H1 (cell line): ENCODE data around the gene IL21R. TPM values are rescaled to one million over a fixed set of nuclear protein-coding genes. Genes with fewer than 3 reads are reported as not detected.

Experiments
- CTCF ChIA-PET: fragments of 300-600 bp; sonication (Branson Sonifier 250); formaldehyde crosslinking; loops from one replicate; lab custom pipeline; 2021; ENCODE audit not compliant: partially characterized antibody; lab: Charles Lee
- POLR2A ChIA-PET: fragments of 300-600 bp; sonication (Branson Sonifier 250); formaldehyde crosslinking; loops from one replicate; lab custom pipeline; 2021; ENCODE audit warnings: inconsistent platforms; ENCODE audit not compliant: partially characterized antibody; lab: Charles Lee
- DNase-seq, 2 experiments: peaks; one replicate each; pipeline versions ENCODE4 v3.0.0 to v3.0.0-alpha.2; 2010 to 2022; ENCODE audit warnings: low spot score in 2 of 2, low read depth in 1 of 2, mixed read lengths in 1 of 2
- FAIRE-seq: peaks from 2 replicates; lab custom pipeline; 2011; peaks lifted over from hg19 to GRCh38; lab: Jason Lieb, UNC
- H2AFZ ChIP-seq: 2 replicates; pipeline ENCODE4 v1.8.1; 2012; ENCODE audit warnings: low read length, inconsistent platforms
- H2AK5ac ChIP-seq: 2 replicates; pipeline ENCODE4 v1.6.1; 2013; ENCODE audit warnings: low read depth, low read length
- H2BK120ac ChIP-seq: replicated peaks from 2 replicates; pipeline ENCODE3; 2013; ENCODE audit warnings: low read depth, low read length, inconsistent platforms
- H2BK12ac ChIP-seq: 2 replicates; pipeline ENCODE4 v1.6.1; 2013; ENCODE audit warnings: low read depth, low read length
- H2BK15ac ChIP-seq: 2 replicates; pipeline ENCODE4 v1.6.1; 2013; ENCODE audit warnings: low read length
- H2BK20ac ChIP-seq: 2 replicates; pipeline ENCODE4 v1.6.1; 2013; ENCODE audit warnings: low read length
- H2BK5ac ChIP-seq: 2 replicates; pipeline ENCODE4 v1.6.1; 2013; ENCODE audit warnings: low read depth, low read length
- H3K14ac ChIP-seq: 2 replicates; pipeline ENCODE4 v1.6.1; 2013; ENCODE audit warnings: inconsistent platforms; ENCODE audit not compliant: insufficient read length
- H3K18ac ChIP-seq: 2 replicates; pipeline ENCODE4 v1.6.1; 2013; ENCODE audit warnings: low read length; ENCODE audit errors: extremely low read depth
- H3K23ac ChIP-seq: 2 replicates; pipeline ENCODE4 v1.6.1; 2013; ENCODE audit warnings: inconsistent platforms; ENCODE audit not compliant: insufficient read length
- H3K23me2 ChIP-seq: 2 replicates; pipeline ENCODE4 v1.6.1; 2013; ENCODE audit warnings: low read depth, low read length
- H3K27ac ChIP-seq: 2 replicates; pipeline ENCODE4 v1.6.1; 2011; ENCODE audit warnings: low read depth, low read length, inconsistent platforms
- H3K27me3 ChIP-seq, 4 experiments: replicated peaks in 1 of 4; 1 replicate in 1 of 4; 2 replicates in 3 of 4; pipeline versions ENCODE4 v1.6.1 to v1.8.1; 2011 to 2013; ENCODE audit warnings: low read length in 3 of 4, mild to moderate bottlenecking in 3 of 4, inconsistent platforms in 2 of 4, mixed read lengths in 2 of 4, moderate library complexity in 1 of 4; ENCODE audit not compliant: control insufficient read depth in 3 of 4, insufficient read depth in 3 of 4; ENCODE audit errors: extremely low read depth in 1 of 4
- H3K36me3 ChIP-seq, 4 experiments: 2 replicates each; pipeline versions ENCODE4 v1.6.1 to v1.8.1; 2011 to 2013; ENCODE audit warnings: mild to moderate bottlenecking in 4 of 4, low read length in 3 of 4, moderate library complexity in 2 of 4, control low read depth in 1 of 4, inconsistent platforms in 1 of 4; ENCODE audit not compliant: insufficient read depth in 4 of 4, control insufficient read depth in 2 of 4
- H3K4ac ChIP-seq: replicated peaks from 2 replicates; pipeline ENCODE3; 2013; ENCODE audit warnings: low read length, low read depth, mixed read lengths, inconsistent platforms; ENCODE audit not compliant: insufficient read length
- H3K4me1 ChIP-seq, 4 experiments: replicated peaks in 1 of 4; 1 replicate in 1 of 4; 2 replicates in 3 of 4; pipeline versions ENCODE4 v1.6.1 to v1.8.1; 2011 to 2013; ENCODE audit warnings: low read length in 3 of 4, inconsistent platforms in 2 of 4, mixed read lengths in 1 of 4; ENCODE audit not compliant: insufficient read depth in 4 of 4, control insufficient read depth in 3 of 4
- H3K4me2 ChIP-seq, 2 experiments: 2 replicates each; pipeline versions ENCODE4 v1.6.1 to v1.8.1; 2011 to 2013; ENCODE audit warnings: low read depth in 2 of 2, low read length in 2 of 2, control low read depth in 1 of 2, inconsistent platforms in 1 of 2, mild to moderate bottlenecking in 1 of 2; ENCODE audit not compliant: insufficient read depth in 1 of 2
- H3K4me3 ChIP-seq, 4 experiments: fragments of 200-600, 300-600 bp in 1 of 4; sonication (generic), shearing (Covaris generic), sonication (Bioruptor Twin) in 1 of 4; 2 replicates each; pipeline versions ENCODE4 v1.5.1 to v1.8.1; 2011 to 2016; ENCODE audit warnings: low read length in 4 of 4, low read depth in 3 of 4, control low read depth in 2 of 4, inconsistent platforms in 2 of 4, mild to moderate bottlenecking in 2 of 4, mixed read lengths in 1 of 4, moderate library complexity in 1 of 4; ENCODE audit not compliant: insufficient read depth in 2 of 4; ENCODE audit errors: extremely low read depth in 1 of 4
- H3K56ac ChIP-seq: replicated peaks from 2 replicates; pipeline ENCODE3; 2013; ENCODE audit warnings: low read depth, mild to moderate bottlenecking, mixed read lengths, low read length, inconsistent platforms; ENCODE audit not compliant: insufficient read length
- H3K79me1 ChIP-seq: 2 replicates; pipeline ENCODE4 v1.6.1; 2013; ENCODE audit warnings: low read depth, low read length, control low read depth
- H3K79me2 ChIP-seq, 2 experiments: 2 replicates each; pipeline versions ENCODE4 v1.6.1 to v1.8.1; 2012 to 2013; ENCODE audit warnings: low read length in 2 of 2, mild to moderate bottlenecking in 2 of 2, inconsistent platforms in 1 of 2; ENCODE audit not compliant: insufficient read depth in 2 of 2, control insufficient read depth in 1 of 2
- H3K9ac ChIP-seq, 4 experiments: replicated peaks in 1 of 4; 1 replicate in 1 of 4; 2 replicates in 3 of 4; pipeline versions ENCODE4 v1.6.1 to v1.8.1; 2011 to 2013; ENCODE audit warnings: low read depth in 3 of 4, low read length in 3 of 4, control low read depth in 2 of 4, mild to moderate bottlenecking in 2 of 4, moderate library complexity in 2 of 4, inconsistent platforms in 1 of 4; ENCODE audit errors: extremely low read depth in 1 of 4
- H3K9me3 ChIP-seq, 2 experiments: 2 replicates each; pipeline versions ENCODE4 v1.6.1 to v1.8.1; 2012 to 2013; ENCODE audit warnings: mild to moderate bottlenecking in 2 of 2, moderate library complexity in 2 of 2, control low read depth in 1 of 2, inconsistent platforms in 1 of 2, low read depth in 1 of 2, low read length in 1 of 2, mixed read lengths in 1 of 2; ENCODE audit not compliant: insufficient read depth in 2 of 2
- H4K20me1 ChIP-seq, 2 experiments: replicated peaks in 1 of 2; 2 replicates each; pipeline versions ENCODE3 to v1.8.1; 2011 to 2013; ENCODE audit warnings: inconsistent platforms in 2 of 2, low read length in 2 of 2, mild to moderate bottlenecking in 1 of 2; ENCODE audit not compliant: insufficient read depth in 2 of 2, control insufficient read depth in 1 of 2
- H4K5ac ChIP-seq: 2 replicates; pipeline ENCODE4 v1.6.1; 2013; ENCODE audit warnings: low read length, low read depth, mixed read lengths, inconsistent platforms; ENCODE audit not compliant: insufficient read length
- H4K8ac ChIP-seq: 2 replicates; pipeline ENCODE4 v1.8.0; 2013; ENCODE audit warnings: mild to moderate bottlenecking, moderate library complexity, low read length, inconsistent platforms; ENCODE audit not compliant: insufficient read depth; ENCODE audit errors: extremely low read depth
- H4K91ac ChIP-seq: replicated peaks from 2 replicates; pipeline ENCODE3; 2013; ENCODE audit warnings: low read length, mixed read lengths, inconsistent platforms; ENCODE audit not compliant: insufficient read length
- EGR1 ChIP-seq: IDR thresholded peaks from 2 replicates; pipeline ENCODE4 v1.6.1; 2011; ENCODE audit warnings: low read depth, low read length, borderline replicate concordance
- RAD21 ChIP-seq, 2 experiments: IDR thresholded peaks in 1 of 2; conservative IDR thresholded peaks in 1 of 2; 2 replicates each; pipeline ENCODE4 v1.6.1; 2011; ENCODE audit warnings: low read depth in 2 of 2, low read length in 2 of 2, improper control_type of control experiment in 1 of 2, inconsistent platforms in 1 of 2, mild to moderate bottlenecking in 1 of 2, moderate library complexity in 1 of 2
- RBBP5 ChIP-seq: IDR thresholded peaks from 2 replicates; pipeline ENCODE4 v1.7.1; 2012; ENCODE audit warnings: low read depth, mild to moderate bottlenecking, inconsistent platforms, low read length, moderate library complexity, borderline replicate concordance
- WGBS, 2 experiments: shearing (Covaris generic) in 1 of 2; methylation state at CpG; one replicate each; pipeline versions ENCODE4 v1.1.6 to v1.1.7; 2013 to 2015; ENCODE audit warnings: low lambda C conversion rate in 2 of 2, mixed read lengths in 2 of 2, inconsistent platforms in 1 of 2, low coverage in 1 of 2, missing lambda C conversion rate in 1 of 2; ENCODE audit not compliant: insufficient replicate concordance in 2 of 2, insufficient coverage in 1 of 2, insufficient read length in 1 of 2; ENCODE audit errors: extremely low coverage in 1 of 2, missing lambda C conversion rate in 1 of 2; 5-methylcytosine and 5-hydroxymethylcytosine counted together
- polyA plus RNA-seq, 7 experiments: library from polyadenylated mRNA; depleted of rRNA in 3 of 7; stranded (reverse) in 5 of 7; unstranded in 2 of 7; fragments of >200 nt in 5 of 7; fragments of 200-250 nt in 2 of 7; gene quantifications; 1 replicate in 5 of 7; 2 replicates in 1 of 7; 4 replicates in 1 of 7; pipeline versions ENCODE4 v1.2.1 to v1.2.3, GENCODE V29; 2011 to 2013; ENCODE audit warnings: missing spikeins in 2 of 7, mixed read lengths in 2 of 7
- total RNA-seq: library from RNA; stranded (reverse); fragmentation: NEBNext Ultra II Directional; extraction: Animal tissue kit (Norgen Biotek cat#: 25700); gene quantifications from 2 replicates; pipeline ENCODE4 v1.2.1, GENCODE V29; 2021
- TF ChIP-seq, protein P1 (sequence below), 3 experiments: IDR thresholded peaks; 1 replicate in 2 of 3; 2 replicates in 1 of 3; pipeline versions ENCODE4 v1.5.1 to v1.6.1; 2011; ENCODE audit warnings: low read length in 3 of 3, mild to moderate bottlenecking in 3 of 3, inconsistent platforms in 2 of 3, low read depth in 1 of 3, moderate library complexity in 1 of 3; ENCODE audit not compliant: insufficient read depth in 1 of 3; ENCODE audit errors: control extremely low read depth in 1 of 3

The IL21R gene
- total and polyA plus RNA-seq, 2 of the 8 experiments (the other 6 are each of a cell fraction or from before 2014, with no cell fraction given) = 0.34 to 0.70 TPM

DNA sequence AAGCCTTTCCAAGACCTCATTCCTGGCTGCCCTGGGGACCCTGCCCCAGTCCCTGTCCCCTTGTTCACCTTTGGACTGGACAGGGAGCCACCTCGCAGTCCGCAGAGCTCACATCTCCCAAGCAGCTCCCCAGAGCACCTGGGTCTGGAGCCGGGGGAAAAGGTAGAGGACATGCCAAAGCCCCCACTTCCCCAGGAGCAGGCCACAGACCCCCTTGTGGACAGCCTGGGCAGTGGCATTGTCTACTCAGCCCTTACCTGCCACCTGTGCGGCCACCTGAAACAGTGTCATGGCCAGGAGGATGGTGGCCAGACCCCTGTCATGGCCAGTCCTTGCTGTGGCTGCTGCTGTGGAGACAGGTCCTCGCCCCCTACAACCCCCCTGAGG lies 38.7 kb upstream of the IL21R start:
- Histone ChIP-seq H2BK5ac (no peak overlapping the region), H3K36me3 (peaks cover 2 to 9% (median 4%) of the 10 kb centered on the region in 4 experiments; a peak in 7 of 8 replicates), H2AK5ac (no peak overlapping the region), H2AFZ (no peak overlapping the region), H4K20me1 (no peaks in the 10 kb centered on the region), H3K9me3 (no peaks in the 10 kb centered on the region), H2BK12ac (no peak overlapping the region), H3K4me3 (no peak overlapping the region), H3K18ac (no peak overlapping the region), H3K23me2 (no peaks in the 10 kb centered on the region), H4K5ac (no peak overlapping the region), H3K14ac (no peak overlapping the region), H4K91ac (no peak overlapping the region), H3K9ac (no peak overlapping the region), H2BK15ac (no peak overlapping the region), H3K56ac (no peak overlapping the region), H3K4me2 (no peak overlapping the region), H2BK120ac (no peak overlapping the region), H3K79me1 (no peaks in the 10 kb centered on the region), H3K79me2 (no peaks in the 10 kb centered on the region), H4K8ac (no peak overlapping the region), H3K27ac (no peak overlapping the region), H3K4ac (no peak overlapping the region), H3K27me3 (no peaks in the 10 kb centered on the region), H3K4me1 (no peaks in the 10 kb centered on the region; a peak in 3 of 7 replicates), H2BK20ac (no peak overlapping the region), H3K23ac (no peak overlapping the region)
- TF ChIP-seq RBBP5 = no peak
- no peak for TF ChIP-seq EGR1
- TF ChIP-seq, protein P1, sequence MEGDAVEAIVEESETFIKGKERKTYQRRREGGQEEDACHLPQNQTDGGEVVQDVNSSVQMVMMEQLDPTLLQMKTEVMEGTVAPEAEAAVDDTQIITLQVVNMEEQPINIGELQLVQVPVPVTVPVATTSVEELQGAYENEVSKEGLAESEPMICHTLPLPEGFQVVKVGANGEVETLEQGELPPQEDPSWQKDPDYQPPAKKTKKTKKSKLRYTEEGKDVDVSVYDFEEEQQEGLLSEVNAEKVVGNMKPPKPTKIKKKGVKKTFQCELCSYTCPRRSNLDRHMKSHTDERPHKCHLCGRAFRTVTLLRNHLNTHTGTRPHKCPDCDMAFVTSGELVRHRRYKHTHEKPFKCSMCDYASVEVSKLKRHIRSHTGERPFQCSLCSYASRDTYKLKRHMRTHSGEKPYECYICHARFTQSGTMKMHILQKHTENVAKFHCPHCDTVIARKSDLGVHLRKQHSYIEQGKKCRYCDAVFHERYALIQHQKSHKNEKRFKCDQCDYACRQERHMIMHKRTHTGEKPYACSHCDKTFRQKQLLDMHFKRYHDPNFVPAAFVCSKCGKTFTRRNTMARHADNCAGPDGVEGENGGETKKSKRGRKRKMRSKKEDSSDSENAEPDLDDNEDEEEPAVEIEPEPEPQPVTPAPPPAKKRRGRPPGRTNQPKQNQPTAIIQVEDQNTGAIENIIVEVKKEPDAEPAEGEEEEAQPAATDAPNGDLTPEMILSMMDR (IDR thresholded peaks at IDR 0.05; ENCODE audit: control extremely low read depth in 1 of 3, insufficient read depth in 1 of 3, low read depth in 1 of 3, low read length in 3 of 3) = peak in 2 of 3 experiments; percentile 26 to 36; a peak in 2 of 4 replicates
- TF ChIP-seq RAD21 (IDR thresholded peaks at IDR 0.05 in 1 of 2, conservative IDR thresholded peaks at IDR 0.05 in 1 of 2; ENCODE audit: low read depth in 2 of 2, low read length in 2 of 2) = peak; percentile 23 to 27; a peak in 2 of 4 replicates
- FAIRE-seq = no peak
- WGBS, 2 experiments = 93% methylated on average over 4 of the region's 5 CpGs; no CpG with 5 or more reads in 1 of the 2 experiments
- CTCF ChIA-PET = interaction anchor here (1.3 to 2.9 kb wide), 5 partner anchors 12 to 184 kb away, joined by 3 to 18 read pairs (median 4); no protein-coding TSS in a partner anchor
- POLR2A ChIA-PET = no interaction called here
- DNase-seq = no peak
